22Rv1 (cell line): Measurements from ENCODE around the gene PTPN13.

Experiments
- H3K27ac ChIP-seq: fragments of 450-650 bp; 2 replicates; pipeline ENCODE4 v1.5.1; 2017
- ZFX ChIP-seq: fragments of 450-650 bp; IDR thresholded peaks from 2 replicates; pipeline ENCODE4 v1.6.1; 2017; ENCODE audit warnings: antibody characterized with exemption, borderline replicate concordance
- TF ChIP-seq, protein P1 (sequence below): fragments of 450-650 bp; IDR thresholded peaks from 2 replicates; pipeline ENCODE4 v1.5.1; 2017; ENCODE audit warnings: mild to moderate bottlenecking

Gene PTPN13

DNA sequence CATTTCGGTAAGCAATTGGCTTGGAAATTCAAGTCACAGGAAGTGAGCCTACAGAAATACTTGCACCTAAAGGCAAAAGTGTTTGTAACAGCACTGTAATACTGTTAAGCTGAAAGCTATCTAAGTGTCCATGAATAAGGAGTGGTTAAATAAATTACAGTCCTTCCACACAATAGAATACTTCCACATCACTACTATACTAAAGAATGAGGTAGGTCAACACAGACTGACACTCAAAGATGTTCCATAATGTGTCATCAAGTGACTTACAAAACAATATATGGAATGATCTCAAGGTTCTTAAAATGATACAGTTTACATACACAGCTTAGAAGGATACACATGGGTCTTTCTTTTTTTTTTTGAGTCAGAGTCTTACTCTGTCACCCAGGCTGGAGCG lies 228.0 kb downstream of the PTPN13 start:
- H3K27ac ChIP-seq, result no peak overlapping the region
- TF ChIP-seq ZFX, result no peak
- TF ChIP-seq, protein P1, sequence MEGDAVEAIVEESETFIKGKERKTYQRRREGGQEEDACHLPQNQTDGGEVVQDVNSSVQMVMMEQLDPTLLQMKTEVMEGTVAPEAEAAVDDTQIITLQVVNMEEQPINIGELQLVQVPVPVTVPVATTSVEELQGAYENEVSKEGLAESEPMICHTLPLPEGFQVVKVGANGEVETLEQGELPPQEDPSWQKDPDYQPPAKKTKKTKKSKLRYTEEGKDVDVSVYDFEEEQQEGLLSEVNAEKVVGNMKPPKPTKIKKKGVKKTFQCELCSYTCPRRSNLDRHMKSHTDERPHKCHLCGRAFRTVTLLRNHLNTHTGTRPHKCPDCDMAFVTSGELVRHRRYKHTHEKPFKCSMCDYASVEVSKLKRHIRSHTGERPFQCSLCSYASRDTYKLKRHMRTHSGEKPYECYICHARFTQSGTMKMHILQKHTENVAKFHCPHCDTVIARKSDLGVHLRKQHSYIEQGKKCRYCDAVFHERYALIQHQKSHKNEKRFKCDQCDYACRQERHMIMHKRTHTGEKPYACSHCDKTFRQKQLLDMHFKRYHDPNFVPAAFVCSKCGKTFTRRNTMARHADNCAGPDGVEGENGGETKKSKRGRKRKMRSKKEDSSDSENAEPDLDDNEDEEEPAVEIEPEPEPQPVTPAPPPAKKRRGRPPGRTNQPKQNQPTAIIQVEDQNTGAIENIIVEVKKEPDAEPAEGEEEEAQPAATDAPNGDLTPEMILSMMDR, result no peak

DNA sequence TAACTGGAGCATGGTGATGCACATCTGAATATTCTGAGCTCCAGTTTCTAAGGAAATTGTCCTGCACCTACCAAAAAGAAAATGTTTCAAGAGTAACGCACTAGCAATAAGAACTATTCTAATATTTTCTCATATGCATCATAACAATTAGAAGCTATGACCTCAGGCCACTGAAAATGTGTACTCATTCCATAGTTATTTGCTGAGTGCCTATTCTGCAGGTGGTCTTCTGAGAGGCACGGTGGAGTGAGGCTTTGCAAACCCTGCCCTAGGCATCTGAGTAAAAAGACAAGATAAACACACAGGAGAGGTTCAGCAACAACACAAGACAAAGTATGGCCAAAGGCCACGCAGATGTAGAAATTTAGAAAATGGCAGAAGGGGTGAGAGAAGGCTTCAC lies 231.4 kb downstream of the PTPN13 start:
- no peak for TF ChIP-seq ZFX
- TF ChIP-seq, protein P1, result no peak

DNA sequence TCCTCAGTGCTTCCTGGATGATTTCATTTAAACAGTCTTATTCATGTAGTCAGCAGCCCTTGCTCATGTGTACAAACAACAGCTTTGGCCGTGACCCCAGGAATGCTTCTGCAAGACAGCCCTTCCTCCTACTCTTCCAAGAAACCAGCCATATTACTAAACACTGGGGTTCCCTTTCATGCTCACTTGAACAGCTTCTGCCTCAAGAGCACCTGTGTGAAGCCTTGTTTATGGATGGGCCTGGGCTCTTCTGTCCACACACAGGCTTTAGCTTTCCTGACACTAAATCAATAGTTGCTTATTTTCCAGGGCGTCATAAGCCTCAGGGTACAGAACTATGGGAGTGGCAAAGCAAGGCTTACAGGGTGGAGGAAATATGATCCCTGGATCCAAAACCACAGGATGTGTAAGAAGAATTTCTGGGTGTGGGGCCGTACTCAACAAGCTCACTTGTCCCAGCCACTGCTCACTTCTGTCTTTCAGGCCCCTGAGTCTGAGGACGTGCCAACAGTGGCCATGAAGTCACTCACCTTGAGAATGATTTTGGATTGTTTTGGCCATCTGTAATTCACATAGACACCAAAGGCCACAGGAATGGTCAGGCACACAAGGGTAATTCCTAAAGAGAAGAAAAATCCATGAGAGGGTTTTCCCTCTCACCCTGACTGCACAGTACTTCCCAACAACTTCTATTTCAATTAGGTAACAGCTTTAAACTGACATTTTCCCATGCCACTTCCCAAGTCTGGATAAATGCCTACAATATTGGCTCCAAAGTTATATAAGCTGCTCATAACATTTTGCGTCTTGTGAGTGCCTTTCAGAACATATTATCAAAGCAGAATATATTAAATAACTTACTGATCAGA lies 237.4 kb downstream of the PTPN13 start:
- no peak for TF ChIP-seq ZFX
- TF ChIP-seq, protein P1, result no peak
- H3K27ac ChIP-seq, result peak overlapping the region; percentile 43

More for the DNA sequence above, 231.4 kb downstream of the PTPN13 start:
- no peak overlapping the region for H3K27ac ChIP-seq

DNA sequence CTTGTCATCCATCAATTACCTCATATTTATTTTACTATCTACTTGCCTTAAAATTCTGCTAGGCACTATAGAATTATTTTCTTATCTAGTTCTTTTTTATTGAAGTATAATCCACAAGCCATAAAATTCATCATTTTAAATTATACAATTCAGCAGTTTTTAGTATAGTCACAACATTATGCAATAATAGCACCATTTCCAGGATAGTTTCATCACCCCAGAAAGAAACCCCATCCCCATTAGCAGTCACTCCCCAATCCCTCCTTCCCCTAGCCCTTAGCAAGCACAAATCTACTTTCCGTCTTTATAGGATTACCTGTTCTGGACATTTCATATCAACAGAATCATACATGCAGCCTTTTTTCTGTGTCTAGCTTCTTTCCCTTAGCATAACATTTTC lies 239.5 kb downstream of the PTPN13 start:
- TF ChIP-seq, protein P1, result no peak
- TF ChIP-seq ZFX, result no peak
- no peak overlapping the region for H3K27ac ChIP-seq

DNA sequence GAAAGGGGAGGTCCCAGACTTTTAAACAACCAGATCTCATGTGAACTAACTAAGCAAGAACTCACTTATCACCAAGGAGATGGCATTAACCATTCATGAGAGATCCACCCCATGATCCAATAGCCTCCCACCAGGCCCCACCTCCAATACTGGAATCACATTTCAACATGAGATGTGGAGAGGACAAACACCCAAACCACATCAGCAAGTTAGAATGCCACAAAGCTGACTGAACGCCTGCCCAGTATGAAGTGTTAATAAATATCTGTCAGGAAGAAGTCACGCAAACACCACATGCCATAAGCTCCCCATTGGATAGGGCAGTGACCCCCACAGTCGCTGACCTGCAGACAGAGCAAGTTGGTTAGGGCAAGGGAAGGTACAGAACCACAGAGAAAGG lies 240.8 kb downstream of the PTPN13 start:
- H3K27ac ChIP-seq, result no peak overlapping the region
- TF ChIP-seq ZFX, result no peak
- TF ChIP-seq, protein P1, result no peak

DNA sequence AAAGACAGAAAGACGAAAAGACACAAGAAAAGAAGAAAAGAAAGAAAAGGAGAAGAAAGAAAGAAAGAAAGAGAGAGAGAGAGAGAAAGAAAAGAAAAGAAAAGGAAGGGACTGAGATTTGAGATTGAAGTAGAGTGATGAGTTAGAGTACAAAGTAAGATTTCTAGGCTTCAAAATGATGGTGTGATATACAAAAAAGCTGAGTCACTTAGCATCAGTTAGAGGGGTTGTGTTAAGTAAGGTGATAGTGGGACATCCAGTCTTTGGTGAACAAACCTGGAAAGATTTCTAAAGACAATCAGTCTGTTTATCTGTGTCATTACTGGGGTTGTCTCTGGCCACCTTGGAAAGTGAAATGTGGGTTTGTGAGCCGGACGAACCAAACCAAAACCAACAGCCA lies 241.6 kb downstream of the PTPN13 start:
- no peak for TF ChIP-seq ZFX
- TF ChIP-seq, protein P1, result no peak
- no peak overlapping the region for H3K27ac ChIP-seq
